Thyroid gland (tissue), 4 donors: ENCODE measurements around the gene CCDC138. TPM values are rescaled to one million over a fixed set of nuclear protein-coding genes. Genes with fewer than 3 reads are reported as not detected.

Experiments used
- DNase-seq, 2 donors: peaks; one replicate each; pipeline ENCODE4 v3.0.0-alpha.2; 2019
- H3K27ac ChIP-seq, 3 donors: fragments of 200-600 bp; sonication (generic); 1 replicate in 2 of 3; 2 replicates in 1 of 3; pipeline ENCODE4 v1.5.1; 2016 to 2019; ENCODE audit warnings: mild to moderate bottlenecking in 1 of 3, moderate library complexity in 1 of 3
- H3K27me3 ChIP-seq: fragments of 200-600 bp; sonication (generic); one replicate; pipeline ENCODE4 v1.5.1; 2019
- H3K36me3 ChIP-seq, 2 donors: fragments of 200-600 bp; sonication (generic); one replicate each; pipeline ENCODE4 v1.5.1; 2016 to 2019
- H3K4me1 ChIP-seq, 2 donors: fragments of 200-600 bp; sonication (generic); one replicate each; pipeline ENCODE4 v1.5.1; 2017 to 2019
- H3K4me3 ChIP-seq, 3 donors: fragments of 200-600 bp; sonication (generic); replicated peaks in 1 of 3; 1 replicate in 2 of 3; 2 replicates in 1 of 3; pipeline ENCODE4 v1.5.1; 2016; ENCODE audit warnings: mild to moderate bottlenecking in 1 of 3
- H3K9me3 ChIP-seq: fragments of 200-600 bp; sonication (generic); one replicate; pipeline ENCODE4 v1.5.1; 2017
- POLR2A ChIP-seq, 2 donors: fragments of 450-650 bp; IDR thresholded peaks; one replicate each; pipeline ENCODE4 v1.6.1; 2017; ENCODE audit warnings: antibody characterized with exemption in 2 of 2, mild to moderate bottlenecking in 2 of 2, moderate library complexity in 1 of 2
- WGBS, 2 donors: methylation state at CpG; one replicate each; pipeline ENCODE4 v1.1.5; 2017; 5-methylcytosine and 5-hydroxymethylcytosine counted together
- intact Hi-C: fragments of 100-400 bp; cut with DNase I; formaldehyde crosslinking; loops from one replicate; pipeline ENCODE4 v1.15.1; 2023
- total RNA-seq, 4 donors: library from RNA; depleted of rRNA; stranded (reverse); fragments of >200 nt; gene quantifications; one replicate each; pipeline ENCODE4 v1.2.3, GENCODE V29; 2016
- TF ChIP-seq, protein P1 (sequence below), 6 experiments: fragments of 200-600 bp in 3 of 6; fragments of 450-650 bp in 3 of 6; sonication (generic) in 3 of 6; IDR thresholded peaks; one replicate each; pipeline ENCODE4 v1.5.1; 2016 to 2019; ENCODE audit warnings: antibody characterized with exemption in 6 of 6, mild to moderate bottlenecking in 2 of 6, inconsistent platforms in 1 of 6, moderate library complexity in 1 of 6

Gene CCDC138
- total RNA-seq, 4 donors from 2014 or later, result 3.9 to 7.3 (median 5.8) TPM

DNA sequence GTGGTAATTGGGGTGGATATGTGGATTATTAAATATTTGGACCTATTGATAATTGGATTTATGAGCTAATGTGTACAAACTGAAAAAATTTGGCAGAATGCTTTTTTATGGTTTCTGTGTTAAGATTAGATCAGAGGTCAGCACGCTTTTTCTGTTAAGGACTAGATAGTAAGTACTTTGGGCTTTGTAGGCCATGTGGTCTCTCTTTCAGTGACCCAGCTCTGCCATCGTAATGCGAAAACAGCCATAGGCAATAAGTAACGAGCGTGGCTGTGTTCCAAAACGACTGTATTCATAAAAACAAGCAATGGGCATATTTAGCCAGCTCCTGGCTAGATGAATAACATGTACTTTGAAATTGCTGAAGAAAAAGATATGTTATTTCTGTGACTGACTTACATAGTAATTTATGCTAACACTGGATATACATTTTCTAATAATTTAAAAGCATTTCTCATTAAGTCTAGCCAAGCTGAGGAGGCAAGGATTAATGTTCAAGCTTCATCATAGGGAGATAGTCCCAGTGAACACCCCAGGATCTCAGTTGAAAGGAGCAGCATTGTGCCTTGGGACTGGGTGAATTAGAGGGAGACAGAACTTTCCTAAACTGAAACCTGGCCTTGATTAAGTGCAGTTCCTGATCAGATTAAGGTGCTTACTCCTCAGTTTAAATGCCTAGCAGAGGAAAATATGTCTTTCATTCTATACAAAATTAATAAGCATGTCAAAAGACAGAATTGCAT is 20.0 kb downstream of the CCDC138 start:
- Histone ChIP-seq H3K9me3 (no peaks in the 10 kb centered on the region), H3K4me1 (no peaks in the 10 kb centered on the region), H3K4me3 (no peak overlapping the region), H3K27ac (no peak overlapping the region), H3K27me3 (no peaks in the 10 kb centered on the region), H3K36me3 (no peaks in the 10 kb centered on the region)
- no peak for DNase-seq
- TF ChIP-seq POLR2A (IDR thresholded peaks at IDR 0.05), result no peak
- TF ChIP-seq, protein P1, sequence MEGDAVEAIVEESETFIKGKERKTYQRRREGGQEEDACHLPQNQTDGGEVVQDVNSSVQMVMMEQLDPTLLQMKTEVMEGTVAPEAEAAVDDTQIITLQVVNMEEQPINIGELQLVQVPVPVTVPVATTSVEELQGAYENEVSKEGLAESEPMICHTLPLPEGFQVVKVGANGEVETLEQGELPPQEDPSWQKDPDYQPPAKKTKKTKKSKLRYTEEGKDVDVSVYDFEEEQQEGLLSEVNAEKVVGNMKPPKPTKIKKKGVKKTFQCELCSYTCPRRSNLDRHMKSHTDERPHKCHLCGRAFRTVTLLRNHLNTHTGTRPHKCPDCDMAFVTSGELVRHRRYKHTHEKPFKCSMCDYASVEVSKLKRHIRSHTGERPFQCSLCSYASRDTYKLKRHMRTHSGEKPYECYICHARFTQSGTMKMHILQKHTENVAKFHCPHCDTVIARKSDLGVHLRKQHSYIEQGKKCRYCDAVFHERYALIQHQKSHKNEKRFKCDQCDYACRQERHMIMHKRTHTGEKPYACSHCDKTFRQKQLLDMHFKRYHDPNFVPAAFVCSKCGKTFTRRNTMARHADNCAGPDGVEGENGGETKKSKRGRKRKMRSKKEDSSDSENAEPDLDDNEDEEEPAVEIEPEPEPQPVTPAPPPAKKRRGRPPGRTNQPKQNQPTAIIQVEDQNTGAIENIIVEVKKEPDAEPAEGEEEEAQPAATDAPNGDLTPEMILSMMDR (IDR thresholded peaks at IDR 0.05), result no peak
- 93 to 96% methylated on average over 6 of the region's 6 CpGs for WGBS, 2 donors
- intact Hi-C loops, result no loop called here

DNA sequence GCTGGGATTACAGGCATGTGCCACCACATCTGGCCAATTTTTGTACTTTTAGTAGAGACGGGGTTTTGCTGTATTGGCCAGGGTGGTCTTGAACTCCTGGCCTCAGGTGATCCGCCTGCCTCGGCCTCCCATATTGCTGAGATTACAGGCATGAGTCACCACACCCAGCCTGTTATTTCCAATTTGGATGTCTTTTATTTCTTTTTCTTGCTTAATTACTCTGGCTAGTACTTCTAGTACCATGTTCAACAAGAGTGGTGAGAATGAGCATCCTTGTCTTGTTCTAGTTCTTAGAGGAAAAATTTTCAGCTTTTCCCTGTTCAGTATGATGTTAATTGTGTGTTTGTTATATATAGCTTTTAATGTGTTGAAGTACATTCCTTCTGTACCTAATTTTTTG is 23.4 kb downstream of the CCDC138 start:
- TF ChIP-seq, protein P1 (IDR thresholded peaks at IDR 0.05), result no peak
- no peak for TF ChIP-seq POLR2A (IDR thresholded peaks at IDR 0.05)
- intact Hi-C loops, result no loop called here
- no peak overlapping the region for H3K27ac ChIP-seq
- H3K36me3 ChIP-seq, result no peaks in the 10 kb centered on the region
- H3K4me3 ChIP-seq, result no peak overlapping the region
- DNase-seq, result no peak
- no peaks in the 10 kb centered on the region for H3K4me1 ChIP-seq
- no peaks in the 10 kb centered on the region for H3K9me3 ChIP-seq
- no peaks in the 10 kb centered on the region for H3K27me3 ChIP-seq
- 92 to 99% methylated on average over 3 of the region's 3 CpGs for WGBS, 2 donors

DNA sequence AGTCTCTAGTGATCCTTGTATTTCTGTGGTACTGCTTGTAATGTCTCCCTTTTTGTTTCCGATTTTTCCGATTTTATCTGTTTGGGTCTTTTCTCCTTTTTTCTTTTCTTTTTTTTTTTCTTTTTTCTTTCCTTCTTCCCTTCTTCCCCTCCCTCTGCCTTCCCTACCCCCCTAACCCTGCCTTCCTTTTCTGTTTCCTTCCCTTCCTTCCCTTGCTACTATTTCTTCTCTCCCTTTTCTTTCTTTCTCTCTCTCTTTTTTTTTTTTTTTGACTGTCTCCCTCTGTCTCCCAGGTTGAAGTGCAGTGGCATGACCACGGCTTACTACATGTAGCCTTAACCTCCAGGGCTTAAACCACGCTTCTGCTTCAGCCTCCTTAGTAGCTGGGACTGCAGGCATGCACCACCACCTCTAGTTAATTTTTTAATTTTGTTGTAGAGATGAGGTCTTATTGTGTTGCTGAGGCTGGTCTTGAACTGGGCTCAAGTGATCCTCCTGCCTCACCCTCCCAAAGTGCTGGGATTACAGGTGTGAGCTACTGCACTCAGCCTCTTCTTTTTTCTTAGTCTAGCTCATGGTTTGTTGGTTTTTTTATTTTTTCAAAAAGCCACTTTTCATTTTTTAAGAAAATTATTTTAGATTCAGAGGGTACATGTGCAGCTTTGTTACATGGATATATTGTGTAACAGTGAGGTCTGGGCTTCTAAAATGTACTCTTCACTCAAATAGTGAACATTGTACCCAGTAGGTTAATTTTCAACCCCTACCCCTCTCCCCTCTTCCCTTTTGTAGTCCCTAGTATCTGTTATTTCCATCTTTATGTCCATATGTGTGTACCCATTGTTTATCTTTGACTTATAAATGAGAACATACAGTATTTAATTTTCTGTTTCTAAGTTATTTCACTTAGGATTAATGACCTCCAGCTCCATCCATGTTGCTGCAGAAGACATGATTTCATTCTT is 24.7 kb downstream of the CCDC138 start:
- Histone ChIP-seq H3K4me1 (no peaks in the 10 kb centered on the region), H3K27ac (no peak overlapping the region), H3K4me3 (no peak overlapping the region), H3K36me3 (peaks cover 0 to 4% of the 10 kb centered on the region in 2 donors), H3K27me3 (no peaks in the 10 kb centered on the region), H3K9me3 (no peaks in the 10 kb centered on the region)
- no peak for DNase-seq
- intact Hi-C loops, result no loop called here
- no peak for TF ChIP-seq POLR2A (IDR thresholded peaks at IDR 0.05)
- TF ChIP-seq, protein P1 (IDR thresholded peaks at IDR 0.05), result no peak
- WGBS, 2 donors, result 93 to 98% methylated on average over 4 of the region's 4 CpGs

DNA sequence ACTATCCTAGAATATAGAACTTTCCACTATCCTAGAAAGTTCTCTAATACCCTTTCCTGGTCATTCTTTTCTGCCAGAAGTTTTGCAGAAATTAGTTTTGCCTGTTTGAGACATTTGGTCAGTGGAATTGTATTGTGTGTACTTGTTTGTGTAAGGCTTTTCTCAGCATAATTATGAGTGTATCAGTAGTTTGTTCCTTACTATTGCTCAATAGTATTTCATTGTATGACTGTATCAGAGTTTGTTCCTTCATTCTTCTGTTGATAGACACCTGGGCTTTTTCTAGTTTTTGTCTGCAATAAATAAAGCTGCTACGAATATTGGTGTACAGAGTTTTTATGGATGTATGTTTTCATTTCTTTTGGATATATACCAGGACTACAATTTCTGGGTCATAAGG is 27.2 kb downstream of the CCDC138 start:
- Histone ChIP-seq H3K4me3 (no peak overlapping the region), H3K27ac (no peak overlapping the region), H3K9me3 (no peaks in the 10 kb centered on the region), H3K27me3 (no peaks in the 10 kb centered on the region), H3K36me3 (peaks cover 0 to 9% of the 10 kb centered on the region in 2 donors), H3K4me1 (no peaks in the 10 kb centered on the region)
- 92 to 96% methylated on average over 1 of the region's 1 CpG for WGBS, 2 donors
- no peak for DNase-seq
- intact Hi-C loops, result no loop called here
- TF ChIP-seq, protein P1 (IDR thresholded peaks at IDR 0.05), result no peak
- TF ChIP-seq POLR2A (IDR thresholded peaks at IDR 0.05), result no peak
